ENCODE results near the gene PARD3B. TPM values are rescaled to one million over a fixed set of nuclear protein-coding genes. Genes with fewer than 3 reads are reported as not detected.

PARD3B gene
- total RNA-seq, 1 experiment from 2014 or later: 3.9 TPM

- ATAC-seq: no peak
- no TSS peak for BruUV-seq (replicated peaks)
- POLR2A ChIA-PET (ENCODE audit: unreplicated experiment): no interaction called here
- no peaks in the 10 kb centered on the region for H3K79me2 ChIP-seq (ENCODE audit: low read length)
- no peak overlapping the region for H3K4me2 ChIP-seq (ENCODE audit: low read length)
- intact Hi-C loops (cut with micrococcal nuclease): no loop called here
- H3K4me1 ChIP-seq (ENCODE audit: insufficient read depth, low read length): no peaks in the 10 kb centered on the region
- TF ChIP-seq CTCF (conservative IDR thresholded peaks at IDR 0.05; ENCODE audit: low read depth, low read length) (no peak), EZH2 (IDR thresholded peaks at IDR 0.05; ENCODE audit: low read length, unreplicated experiment) (no peak), EZH2phosphoT487 (IDR thresholded peaks at IDR 0.05; ENCODE audit: borderline replicate concordance, low read length) (no peak)
- DNase-seq: no peak
- no peak overlapping the region for H3K27ac ChIP-seq (ENCODE audit: low read length)
- no peak overlapping the region for H3K4me3 ChIP-seq (ENCODE audit: low read length)
- no peak overlapping the region for H2AFZ ChIP-seq (ENCODE audit: low read length)
- H3K9me2 ChIP-seq (replicated peaks; ENCODE audit: low read length): no peaks in the 10 kb centered on the region
- CTCF ChIA-PET: no interaction called here
- H3K36me3 ChIP-seq (ENCODE audit: low read depth, low read length): 0 out of 2 replicates have a peak, but pooled peaks cover 5% of the 10 kb centered on the region
- H3K9ac ChIP-seq (ENCODE audit: low read length): no peak overlapping the region
- H4K20me1 ChIP-seq (ENCODE audit: low read length): no peaks in the 10 kb centered on the region
- H3K9me3 ChIP-seq (ENCODE audit: low read length): peaks cover 10% of the 10 kb centered on the region; the same call in 1 of the 2 replicates
- no peaks in the 10 kb centered on the region for H3F3A ChIP-seq (ENCODE audit: low read length, unreplicated experiment)
- no peaks in the 10 kb centered on the region for H3K27me3 ChIP-seq (ENCODE audit: low read length)
Measured at GRCh38 chr2:204763974-204764703, 218.9 kb downstream of the PARD3B start.

GRCh38 chr2:204770735-204771134 lies 225.5 kb downstream of the PARD3B start:
- Histone ChIP-seq H3K27ac (ENCODE audit: low read length) (no peak overlapping the region), H3K9me2 (replicated peaks; ENCODE audit: low read length) (no peaks in the 10 kb centered on the region), H3K79me2 (ENCODE audit: low read length) (no peaks in the 10 kb centered on the region), H2AFZ (ENCODE audit: low read length) (no peak overlapping the region), H3K9me3 (ENCODE audit: low read length) (no peaks in the 10 kb centered on the region), H3K4me1 (ENCODE audit: insufficient read depth, low read length) (no peaks in the 10 kb centered on the region), H3K4me3 (ENCODE audit: low read length) (no peak overlapping the region), H3K36me3 (ENCODE audit: low read depth, low read length) (no peaks in the 10 kb centered on the region), H3K9ac (ENCODE audit: low read length) (no peak overlapping the region), H3F3A (ENCODE audit: low read length, unreplicated experiment) (no peaks in the 10 kb centered on the region), H3K4me2 (ENCODE audit: low read length) (no peak overlapping the region), H4K20me1 (ENCODE audit: low read length) (no peaks in the 10 kb centered on the region), H3K27me3 (ENCODE audit: low read length) (no peaks in the 10 kb centered on the region)
- intact Hi-C loops (cut with micrococcal nuclease): no loop called here
- DNase-seq: no peak
- ATAC-seq: no peak
- TF ChIP-seq EZH2 (IDR thresholded peaks at IDR 0.05; ENCODE audit: low read length, unreplicated experiment) (no peak), EZH2phosphoT487 (IDR thresholded peaks at IDR 0.05; ENCODE audit: borderline replicate concordance, low read length) (no peak), CTCF (conservative IDR thresholded peaks at IDR 0.05; ENCODE audit: low read depth, low read length) (no peak)
- ChIA-PET CTCF (no interaction called here), POLR2A (ENCODE audit: unreplicated experiment) (no interaction called here)
- no TSS peak for BruUV-seq (replicated peaks)

DNA sequence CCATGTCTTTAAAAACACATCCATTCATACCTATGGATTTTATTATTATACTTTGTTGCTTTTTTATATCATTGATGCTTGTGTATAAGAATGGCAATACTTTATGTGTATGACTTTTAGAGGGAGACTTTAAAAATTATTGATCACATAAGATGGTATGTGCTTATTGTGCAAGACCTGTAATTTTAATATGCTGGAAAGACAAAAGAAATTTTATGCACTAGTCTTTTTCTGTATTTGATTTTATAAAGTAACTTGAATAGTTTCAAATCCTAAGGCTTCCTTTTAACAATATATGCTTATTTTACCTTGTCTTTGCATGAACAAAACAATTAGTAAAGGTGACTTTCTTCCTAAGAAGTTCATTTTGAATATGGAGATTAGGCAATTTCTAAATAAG lies 226.4 kb downstream of the PARD3B start:
- Histone ChIP-seq H3F3A (ENCODE audit: low read length, unreplicated experiment) (no peaks in the 10 kb centered on the region), H3K4me1 (ENCODE audit: insufficient read depth, low read length) (no peaks in the 10 kb centered on the region), H3K9ac (ENCODE audit: low read length) (no peak overlapping the region), H4K20me1 (ENCODE audit: low read length) (no peaks in the 10 kb centered on the region), H3K27me3 (ENCODE audit: low read length) (no peaks in the 10 kb centered on the region), H3K9me3 (ENCODE audit: low read length) (no peaks in the 10 kb centered on the region), H3K9me2 (replicated peaks; ENCODE audit: low read length) (no peaks in the 10 kb centered on the region), H3K79me2 (ENCODE audit: low read length) (no peaks in the 10 kb centered on the region), H3K27ac (ENCODE audit: low read length) (no peak overlapping the region), H2AFZ (ENCODE audit: low read length) (no peak overlapping the region), H3K36me3 (ENCODE audit: low read depth, low read length) (no peaks in the 10 kb centered on the region), H3K4me2 (ENCODE audit: low read length) (no peak overlapping the region), H3K4me3 (ENCODE audit: low read length) (no peak overlapping the region)
- ATAC-seq (no peak), DNase-seq (no peak)
- no TSS peak for BruUV-seq (replicated peaks)
- CTCF ChIA-PET: no interaction called here
- intact Hi-C loops (cut with micrococcal nuclease): no loop called here
- TF ChIP-seq EZH2phosphoT487 (IDR thresholded peaks at IDR 0.05; ENCODE audit: borderline replicate concordance, low read length) (no peak), EZH2 (IDR thresholded peaks at IDR 0.05; ENCODE audit: low read length, unreplicated experiment) (no peak), CTCF (conservative IDR thresholded peaks at IDR 0.05; ENCODE audit: low read depth, low read length) (no peak)
- POLR2A ChIA-PET (ENCODE audit: unreplicated experiment): no interaction called here

Measured in PC-3 (cell line).